Body of pancreas (tissue), 4 donors: ENCODE measurements around the gene NMRAL1. TPM values are rescaled to one million over a fixed set of nuclear protein-coding genes. Genes with fewer than 3 reads are reported as not detected.
A peak's percentile ranks its signal among the peaks of the same experiment; 100 is the strongest.

Source experiments
- ATAC-seq: fragments of 150-250 bp; one replicate; pipeline ENCODE4 v1.9.1; 2016
- DNase-seq, 4 donors: peaks; one replicate each; pipeline ENCODE4 v3.0.0-alpha.2; 2019
- H3K27ac ChIP-seq, 4 donors: fragments of 200-600 bp; sonication (generic); 1 replicate in 3 of 4; 2 replicates in 1 of 4; pipeline versions ENCODE4 v1.5.1 to v1.6.1; 2016 to 2019; ENCODE audit warnings: mild to moderate bottlenecking in 1 of 4, mixed read lengths in 1 of 4, moderate library complexity in 1 of 4
- H3K27me3 ChIP-seq, 2 donors: fragments of 200-600 bp; sonication (generic); one replicate each; pipeline ENCODE4 v1.6.0; 2016; ENCODE audit warnings: mild to moderate bottlenecking in 1 of 2
- H3K36me3 ChIP-seq, 2 donors: fragments of 200-600 bp; sonication (generic); replicated peaks in 1 of 2; 2 replicates each; pipeline ENCODE4 v1.5.1; 2016; ENCODE audit warnings: low read depth in 2 of 2; ENCODE audit not compliant: insufficient read depth in 1 of 2
- H3K4me1 ChIP-seq: fragments of 200-600 bp; sonication (generic); one replicate; pipeline ENCODE4 v1.6.0; 2016
- H3K4me3 ChIP-seq, 2 donors: fragments of 200-600 bp; sonication (generic); 1 replicate in 1 of 2; 2 replicates in 1 of 2; pipeline ENCODE4 v1.5.1; 2016 to 2019
- H3K9me3 ChIP-seq, 3 donors: fragments of 200-600 bp; sonication (generic); 1 replicate in 2 of 3; 2 replicates in 1 of 3; pipeline ENCODE4 v1.5.1; 2016
- POLR2A ChIP-seq, 3 donors: fragments of 450-650 bp; IDR thresholded peaks; one replicate each; pipeline ENCODE4 v1.6.1; 2016; ENCODE audit warnings: antibody characterized with exemption in 3 of 3, mild to moderate bottlenecking in 2 of 3
- WGBS, 2 donors: methylation state at CpG; one replicate each; pipeline ENCODE4 v1.1.5; 2017; 5-methylcytosine and 5-hydroxymethylcytosine counted together
- intact Hi-C: fragments of 100-400 bp; cut with DNase I; formaldehyde crosslinking; loops from one replicate; pipeline ENCODE4 v1.15.1; 2023
- total RNA-seq, 2 donors: library from RNA; depleted of rRNA; stranded (reverse); fragments of >200 nt; gene quantifications; one replicate each; pipeline ENCODE4 v1.1.0, GENCODE V29; 2016
- TF ChIP-seq, protein P1 (sequence below), 7 experiments: fragments of 450-650 bp in 4 of 7; fragments of 200-600 bp in 3 of 7; sonication (generic) in 3 of 7; IDR thresholded peaks; one replicate each; pipeline ENCODE4 v1.5.1; 2016 to 2019; ENCODE audit warnings: antibody characterized with exemption in 7 of 7

NMRAL1 gene
- total RNA-seq, 2 donors from 2014 or later: 36.3 to 43.8 TPM

DNA sequence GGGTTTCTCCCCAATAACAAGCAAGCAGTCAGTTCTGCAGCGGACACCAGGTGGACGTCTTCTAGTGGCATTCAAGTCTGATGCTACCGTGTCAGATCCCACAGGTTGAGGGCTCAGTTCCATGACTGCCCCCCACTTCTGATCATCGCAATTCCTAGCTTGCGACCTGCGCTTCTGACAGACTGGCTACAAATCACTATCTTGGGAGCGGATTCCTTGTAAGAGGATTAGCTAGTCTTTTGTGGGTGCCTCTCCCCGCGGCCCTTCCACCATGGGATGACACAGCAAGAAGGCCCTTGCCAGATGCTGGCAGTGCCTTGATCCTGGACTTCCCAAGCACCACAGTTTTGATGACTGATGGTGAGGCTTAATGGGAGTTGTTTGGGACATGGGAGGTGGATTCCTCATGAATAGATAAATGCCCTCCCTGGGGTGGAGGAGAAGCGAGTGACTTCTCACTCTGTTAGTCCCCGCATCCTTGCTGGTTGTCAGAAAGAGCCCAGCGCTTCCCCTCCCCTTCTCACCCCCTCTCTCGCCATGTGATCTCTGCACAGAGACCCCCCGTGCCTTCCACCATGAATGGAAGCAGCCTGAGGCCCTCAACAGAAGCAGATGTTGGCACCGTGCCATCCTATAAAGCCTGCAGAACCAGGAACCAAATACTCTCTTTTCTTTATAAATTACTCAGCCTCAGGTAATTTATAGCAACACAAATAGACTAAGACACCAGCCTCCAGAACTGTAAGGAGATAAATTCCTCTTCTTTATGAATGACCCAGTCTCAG, 45.0 kb upstream of the NMRAL1 start:
- 82% methylated on average over 13 to 15 of the region's 15 CpGs for WGBS, 2 donors
- no peaks in the 10 kb centered on the region for H3K36me3 ChIP-seq
- no peak for DNase-seq
- TF ChIP-seq, protein P1, sequence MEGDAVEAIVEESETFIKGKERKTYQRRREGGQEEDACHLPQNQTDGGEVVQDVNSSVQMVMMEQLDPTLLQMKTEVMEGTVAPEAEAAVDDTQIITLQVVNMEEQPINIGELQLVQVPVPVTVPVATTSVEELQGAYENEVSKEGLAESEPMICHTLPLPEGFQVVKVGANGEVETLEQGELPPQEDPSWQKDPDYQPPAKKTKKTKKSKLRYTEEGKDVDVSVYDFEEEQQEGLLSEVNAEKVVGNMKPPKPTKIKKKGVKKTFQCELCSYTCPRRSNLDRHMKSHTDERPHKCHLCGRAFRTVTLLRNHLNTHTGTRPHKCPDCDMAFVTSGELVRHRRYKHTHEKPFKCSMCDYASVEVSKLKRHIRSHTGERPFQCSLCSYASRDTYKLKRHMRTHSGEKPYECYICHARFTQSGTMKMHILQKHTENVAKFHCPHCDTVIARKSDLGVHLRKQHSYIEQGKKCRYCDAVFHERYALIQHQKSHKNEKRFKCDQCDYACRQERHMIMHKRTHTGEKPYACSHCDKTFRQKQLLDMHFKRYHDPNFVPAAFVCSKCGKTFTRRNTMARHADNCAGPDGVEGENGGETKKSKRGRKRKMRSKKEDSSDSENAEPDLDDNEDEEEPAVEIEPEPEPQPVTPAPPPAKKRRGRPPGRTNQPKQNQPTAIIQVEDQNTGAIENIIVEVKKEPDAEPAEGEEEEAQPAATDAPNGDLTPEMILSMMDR (IDR thresholded peaks at IDR 0.05): no peak
- no peak for TF ChIP-seq POLR2A (IDR thresholded peaks at IDR 0.05)
- no peak overlapping the region for H3K4me3 ChIP-seq
- H3K9me3 ChIP-seq: no peaks in the 10 kb centered on the region
- H3K27ac ChIP-seq: no peak overlapping the region
- no peak for ATAC-seq
- intact Hi-C loops: loop anchor here (10.0 kb wide), 1 partner anchor 65 kb away; no protein-coding TSS in a partner anchor
- H3K27me3 ChIP-seq: no peaks in the 10 kb centered on the region
- H3K4me1 ChIP-seq: peaks cover 22% of the 10 kb centered on the region

DNA sequence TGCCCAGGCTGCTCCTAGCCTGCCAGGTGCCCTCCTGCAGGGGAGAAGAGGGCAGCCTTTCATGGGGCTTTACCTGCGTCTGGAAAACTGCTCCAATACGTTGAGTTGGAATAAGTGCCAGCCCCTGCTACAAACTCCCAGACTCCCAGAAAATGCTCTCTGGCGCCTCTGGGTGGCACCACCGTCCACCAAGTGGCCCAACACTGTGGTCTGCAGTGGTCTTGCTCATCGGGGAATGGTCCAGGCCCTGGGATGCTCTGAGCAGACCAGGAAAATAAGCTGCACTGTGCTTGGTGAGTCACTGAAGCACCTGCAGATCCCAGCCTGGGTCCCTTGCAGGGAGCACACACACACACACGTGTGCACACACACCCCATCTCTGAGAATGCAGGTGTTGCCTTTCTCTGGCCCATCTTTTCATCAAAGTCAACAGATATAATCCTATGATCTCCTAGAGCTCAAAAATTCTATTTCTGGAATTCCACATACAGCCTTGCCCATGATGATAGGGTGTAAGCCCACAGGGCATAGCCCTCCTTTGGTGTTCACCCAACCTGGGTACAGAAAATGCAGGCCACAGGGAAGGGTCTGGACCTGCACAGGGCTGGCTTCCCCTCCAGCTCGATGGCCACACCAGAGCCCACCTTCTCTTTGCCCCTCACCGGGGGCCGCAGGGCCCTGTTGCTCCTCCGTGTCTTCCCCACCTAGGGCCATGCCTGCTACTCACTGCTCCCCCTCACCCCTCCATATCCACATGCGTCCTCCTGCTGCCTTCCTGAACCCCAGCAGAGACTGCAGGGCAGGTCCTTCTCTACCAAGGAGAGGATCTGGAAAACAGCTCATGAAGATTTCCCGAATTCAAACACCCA, 43.6 kb upstream of the NMRAL1 start:
- 61 to 63% methylated on average over 11 to 12 of the region's 12 CpGs for WGBS, 2 donors
- peak in 3 of 4 donors; percentile 44 to 57 (median 49) for DNase-seq

DNA sequence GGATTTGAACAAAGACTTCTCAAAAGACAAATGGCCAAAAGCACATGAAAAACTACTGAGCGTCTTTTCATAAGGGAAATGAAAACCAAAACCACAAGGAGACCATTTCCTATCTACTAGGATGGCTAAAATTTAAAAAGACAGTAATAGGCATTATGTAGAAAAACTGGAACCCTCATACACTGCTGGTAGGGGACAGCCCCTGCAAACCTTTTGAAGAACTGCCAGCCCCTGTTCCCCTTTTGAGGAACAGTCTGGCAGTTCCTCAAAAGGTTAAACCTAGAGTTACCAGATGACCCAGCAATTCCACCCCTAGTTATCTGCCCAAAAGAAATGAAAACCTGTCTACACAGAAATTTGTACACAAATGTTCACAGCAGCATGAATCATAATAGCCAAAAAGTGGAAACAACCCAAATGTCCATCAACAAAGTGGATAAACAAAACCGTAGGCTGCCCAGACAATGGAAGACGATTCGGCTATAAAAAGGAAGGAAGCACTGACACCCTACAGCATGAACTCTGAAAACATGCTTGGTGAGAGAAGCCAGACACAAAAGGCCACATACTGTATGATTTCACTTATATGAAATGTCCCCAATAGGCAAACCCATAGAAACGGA, 41.3 kb upstream of the NMRAL1 start:
- no peak for TF ChIP-seq POLR2A (IDR thresholded peaks at IDR 0.05)
- TF ChIP-seq, protein P1 (IDR thresholded peaks at IDR 0.05): no peak
- no peaks in the 10 kb centered on the region for H3K9me3 ChIP-seq
- peaks cover 0 to 2% of the 10 kb centered on the region in 2 donors for H3K36me3 ChIP-seq
- no peaks in the 10 kb centered on the region for H3K27me3 ChIP-seq
- peak overlapping the region in 1 of 4 donors; percentile 50 for H3K27ac ChIP-seq
- 41 to 43% methylated on average over 5 of the region's 5 CpGs for WGBS, 2 donors
- H3K4me3 ChIP-seq: no peak overlapping the region
- peaks cover 31% of the 10 kb centered on the region for H3K4me1 ChIP-seq
- no peak for DNase-seq
- no peak for ATAC-seq
- intact Hi-C loops: loop anchor here (10.0 kb wide), 1 partner anchor 69 kb away; no protein-coding TSS in a partner anchor

More for the DNA sequence above, 43.6 kb upstream of the NMRAL1 start:
- Histone ChIP-seq H3K36me3 (no peaks in the 10 kb centered on the region), H3K27ac (no peak overlapping the region), H3K4me1 (peaks cover 23% of the 10 kb centered on the region), H3K27me3 (no peaks in the 10 kb centered on the region), H3K9me3 (no peaks in the 10 kb centered on the region), H3K4me3 (no peak overlapping the region)
- peak; percentile 41 for ATAC-seq
- intact Hi-C loops: loop anchor here (10.0 kb wide), 1 partner anchor 67 kb away; no protein-coding TSS in a partner anchor
- TF ChIP-seq POLR2A (IDR thresholded peaks at IDR 0.05): no peak
- TF ChIP-seq, protein P1 (IDR thresholded peaks at IDR 0.05): peak; percentile 35 to 71 (median 55)

DNA sequence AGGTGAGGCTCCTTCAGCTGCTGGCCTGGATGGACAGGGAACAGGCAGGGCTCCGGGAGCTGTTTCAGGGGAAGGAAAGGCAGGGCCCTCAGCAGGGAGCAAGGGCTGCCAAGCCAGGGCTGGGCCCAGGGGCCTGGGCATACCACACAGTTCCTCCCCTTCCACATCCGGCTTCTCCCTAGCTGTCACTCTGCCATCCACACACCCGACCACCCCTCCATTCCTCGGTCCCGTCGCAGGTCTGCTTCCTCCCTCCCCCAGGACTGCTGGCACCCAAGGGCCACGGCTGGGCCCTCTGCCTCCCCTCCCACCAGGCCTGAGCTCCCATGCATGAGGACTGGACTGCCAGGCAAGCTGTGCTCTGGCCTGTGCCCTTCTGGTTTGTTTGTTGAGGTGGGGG, 40.2 kb upstream of the NMRAL1 start:
- Histone ChIP-seq H3K9me3 (no peaks in the 10 kb centered on the region), H3K4me1 (peaks cover 31% of the 10 kb centered on the region), H3K27me3 (no peaks in the 10 kb centered on the region), H3K36me3 (peaks cover 0 to 8% of the 10 kb centered on the region in 2 donors), H3K4me3 (no peak overlapping the region), H3K27ac (peak overlapping the region in 3 of 4 donors; percentile 17 to 62 (median 50))
- no peak for DNase-seq
- ATAC-seq: no peak
- TF ChIP-seq POLR2A (IDR thresholded peaks at IDR 0.05): no peak
- intact Hi-C loops: loop anchor here (5.0 to 10.0 kb wide), 2 partner anchors 38 to 70 kb away; no protein-coding TSS in a partner anchor
- WGBS, 2 donors: 31 to 75% methylated on average over 5 to 7 of the region's 7 CpGs
